HEK293 (cell line): Measurements from ENCODE around the gene TBC1D24.
A peak's percentile ranks its signal among the peaks of the same experiment; 100 is the strongest.

Source experiments
- CTCF ChIA-PET: fragments of 350-600 bp; formaldehyde crosslinking; extraction: SDS; loops from one replicate; lab custom pipeline; 2021; ENCODE audit warnings: antibody characterized with exemption; lab: Yijun Ruan, JAX
- POLR2A ChIA-PET: fragments of 300-600 bp; formaldehyde crosslinking; extraction: SDS; loops from one replicate; lab custom pipeline; 2020; ENCODE audit warnings: antibody characterized with exemption, inconsistent platforms; lab: Yijun Ruan, JAX
- H3K27ac ChIP-seq: fragments of 200-500 bp; sonication (Bioruptor generic); 2 replicates; pipeline ENCODE4 v1.5.1; 2014; ENCODE audit warnings: low read depth, low read length, control low read depth, inconsistent platforms; ENCODE audit errors: extremely low read depth
- H3K36me3 ChIP-seq, 2 experiments: fragments of 200-500 bp in 1 of 2; sonication (Bioruptor generic) in 1 of 2; 1 replicate in 1 of 2; 2 replicates in 1 of 2; pipeline ENCODE4 v1.5.1; 2014 to 2017; ENCODE audit warnings: inconsistent platforms in 2 of 2, low read length in 2 of 2; ENCODE audit not compliant: control insufficient read depth in 2 of 2, insufficient read depth in 1 of 2
- H3K4me1 ChIP-seq: fragments of 200-500 bp; sonication (Bioruptor generic); 2 replicates; pipeline ENCODE4 v1.5.1; 2014; ENCODE audit warnings: mild to moderate bottlenecking, low read length, inconsistent platforms; ENCODE audit not compliant: control insufficient read depth, insufficient read depth
- H3K4me3 ChIP-seq: 2 replicates; pipeline ENCODE4 v1.5.1; 2011; ENCODE audit warnings: low read depth, mild to moderate bottlenecking, control low read depth, low read length, moderate library complexity
- H3K9me3 ChIP-seq: fragments of 200-500 bp; sonication (Bioruptor generic); 2 replicates; pipeline ENCODE4 v1.5.1; 2014; ENCODE audit warnings: low read depth, low read length, inconsistent platforms; ENCODE audit not compliant: control insufficient read depth, insufficient read depth
- BCL11B ChIP-seq: fragments of 450-650 bp; formaldehyde crosslinking; IDR thresholded peaks from 2 replicates; pipeline ENCODE4 v1.5.1; 2016; ENCODE audit warnings: low read depth, missing biosample characterization, missing genetic modification characterization
- ELK4 ChIP-seq: IDR thresholded peaks from 2 replicates; pipeline ENCODE4 v1.6.1; 2011; ENCODE audit warnings: mild to moderate bottlenecking, low read depth, low read length, borderline replicate concordance
- GLIS1 ChIP-seq: fragments of 450-650 bp; formaldehyde crosslinking; IDR thresholded peaks from 2 replicates; pipeline ENCODE4 v1.5.1; 2016; ENCODE audit warnings: missing biosample characterization, missing genetic modification characterization
- HIC1 ChIP-seq: fragments of 450-650 bp; formaldehyde crosslinking; IDR thresholded peaks from 2 replicates; pipeline ENCODE4 v1.5.1; 2016; ENCODE audit warnings: missing biosample characterization, missing genetic modification characterization
- HOXA7 ChIP-seq: sonication (generic); formaldehyde crosslinking; IDR thresholded peaks from 2 replicates; pipeline ENCODE4 v1.8.1; 2022; ENCODE audit warnings: missing genetic modification reagents, borderline replicate concordance
- KLF1 ChIP-seq: fragments of 450-650 bp; formaldehyde crosslinking; IDR thresholded peaks from 2 replicates; pipeline ENCODE4 v1.5.1; 2016; ENCODE audit warnings: missing biosample characterization, missing genetic modification characterization
- SCRT2 ChIP-seq: fragments of 450-650 bp; formaldehyde crosslinking; IDR thresholded peaks from 2 replicates; pipeline ENCODE4 v1.5.1; 2016; ENCODE audit warnings: missing biosample characterization, missing genetic modification characterization
- SETDB1 ChIP-seq: IDR thresholded peaks from one replicate; pipeline ENCODE4 v1.6.1; 2017; ENCODE audit warnings: mild to moderate bottlenecking, low read length, moderate library complexity, mixed read lengths; ENCODE audit not compliant: insufficient read length
- SP7 ChIP-seq: fragments of 450-650 bp; formaldehyde crosslinking; IDR thresholded peaks from 2 replicates; pipeline ENCODE4 v1.5.1; 2016; ENCODE audit warnings: missing biosample characterization, missing genetic modification characterization
- ZIC2 ChIP-seq: fragments of 450-650 bp; formaldehyde crosslinking; IDR thresholded peaks from 2 replicates; pipeline ENCODE4 v1.5.1; 2016; ENCODE audit warnings: missing biosample characterization, missing genetic modification characterization
- ZNF112 ChIP-seq: fragments of 450-650 bp; formaldehyde crosslinking; IDR thresholded peaks from 2 replicates; pipeline ENCODE4 v1.5.0; 2017; ENCODE audit warnings: missing biosample characterization, missing genetic modification characterization
- ZNF514 ChIP-seq: fragments of 450-650 bp; formaldehyde crosslinking; IDR thresholded peaks from 2 replicates; pipeline ENCODE4 v1.5.1; 2016; ENCODE audit warnings: missing biosample characterization, missing genetic modification characterization
- ZNF530 ChIP-seq: fragments of 450-650 bp; formaldehyde crosslinking; IDR thresholded peaks from 2 replicates; pipeline ENCODE4 v1.5.1; 2016; ENCODE audit warnings: low read depth, missing biosample characterization, missing genetic modification characterization
- ZNF571 ChIP-seq: fragments of 450-650 bp; formaldehyde crosslinking; IDR thresholded peaks from 2 replicates; pipeline ENCODE4 v1.5.0; 2017; ENCODE audit warnings: missing biosample characterization, missing genetic modification characterization
- ZNF837 ChIP-seq: fragments of 450-650 bp; formaldehyde crosslinking; IDR thresholded peaks from 2 replicates; pipeline ENCODE4 v1.5.1; 2016; ENCODE audit warnings: missing biosample characterization, missing genetic modification characterization
- ZSCAN23 ChIP-seq: fragments of 450-650 bp; formaldehyde crosslinking; IDR thresholded peaks from 2 replicates; pipeline ENCODE4 v1.5.1; 2016; ENCODE audit warnings: missing biosample characterization, missing genetic modification characterization
- TF ChIP-seq, protein P1 (sequence below): fragments of 450-650 bp; formaldehyde crosslinking; IDR thresholded peaks from 2 replicates; pipeline ENCODE4 v1.5.1; 2017; ENCODE audit warnings: missing biosample characterization, missing genetic modification characterization
- TF ChIP-seq, protein P2 (sequence below): fragments of 450-650 bp; formaldehyde crosslinking; IDR thresholded peaks from 2 replicates; pipeline ENCODE4 v1.5.1; 2017; ENCODE audit warnings: missing biosample characterization, mild to moderate bottlenecking, missing genetic modification characterization, moderate library complexity
- TF ChIP-seq, protein P3 (sequence below): fragments of 450-650 bp; formaldehyde crosslinking; IDR thresholded peaks from 2 replicates; pipeline ENCODE4 v1.5.1; 2017; ENCODE audit warnings: missing biosample characterization, missing genetic modification characterization

TBC1D24 gene

DNA sequence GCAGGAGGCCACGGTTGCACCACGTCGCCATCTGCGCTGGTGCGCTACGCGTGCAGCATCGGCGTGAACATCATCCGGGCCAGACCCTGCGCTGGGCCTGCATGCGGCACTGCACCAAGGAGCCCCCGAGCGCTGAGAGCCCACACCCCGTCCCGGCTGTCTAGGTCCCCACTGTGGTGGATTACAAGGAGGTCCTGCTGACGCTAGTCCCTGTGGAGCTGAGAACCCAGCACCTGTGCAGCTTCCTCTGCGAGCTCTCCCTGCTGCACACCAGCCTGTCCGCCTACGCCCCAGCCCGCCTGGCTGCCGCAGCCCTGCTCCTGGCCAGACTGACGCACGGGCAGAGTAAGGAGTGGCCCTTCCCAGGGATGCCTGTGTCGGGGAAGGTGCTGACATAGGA is 25.8 kb upstream of the TBC1D24 start:
- CTCF ChIA-PET, result no interaction called here
- POLR2A ChIA-PET, result interaction anchor here (2.9 kb wide), 1 partner anchor 10 kb away, joined by 16 read pairs; the partner anchor contains the start of gene TEDC2
- TF ChIP-seq KLF1, result no peak
- Histone ChIP-seq H3K9me3 (no peaks in the 10 kb centered on the region), H3K4me3 (no peak overlapping the region), H3K27ac (no peak overlapping the region), H3K36me3 (peaks cover 17 to 90% of the 10 kb centered on the region in 2 experiments; a peak in 2 of 3 replicates), H3K4me1 (no peaks in the 10 kb centered on the region)

- no peaks in the 10 kb centered on the region for H3K9me3 ChIP-seq
- H3K4me1 ChIP-seq, result no peaks in the 10 kb centered on the region
- no peak overlapping the region for H3K27ac ChIP-seq
- H3K4me3 ChIP-seq, result no peak overlapping the region
- ChIA-PET CTCF (no interaction called here), POLR2A (interaction anchor here (0.7 to 2.9 kb wide), 4 partner anchors 9 to 41 kb away, joined by 3 to 16 read pairs (median 5); partner anchors contain the start of genes NTN3, TBC1D24 and TEDC2)
- TF ChIP-seq ZNF514 (tag by site-specific recombination), result no peak
- no peak for TF ChIP-seq ZNF837 (tag by site-specific recombination)
- no peak for TF ChIP-seq ZNF571 (tag by site-specific recombination)
- TF ChIP-seq SP7 (tag by site-specific recombination), result no peak
- no peak for TF ChIP-seq ELK4
- no peak for TF ChIP-seq ZNF112 (tag by site-specific recombination)
- TF ChIP-seq ZNF530 (tag by site-specific recombination), result no peak
- H3K36me3 ChIP-seq, result peaks cover 10 to 89% of the 10 kb centered on the region in 2 experiments; a peak in 2 of 3 replicates
Observed at GRCh38 chr16:2450535-2450934, 24.4 kb upstream of the TBC1D24 start.

DNA sequence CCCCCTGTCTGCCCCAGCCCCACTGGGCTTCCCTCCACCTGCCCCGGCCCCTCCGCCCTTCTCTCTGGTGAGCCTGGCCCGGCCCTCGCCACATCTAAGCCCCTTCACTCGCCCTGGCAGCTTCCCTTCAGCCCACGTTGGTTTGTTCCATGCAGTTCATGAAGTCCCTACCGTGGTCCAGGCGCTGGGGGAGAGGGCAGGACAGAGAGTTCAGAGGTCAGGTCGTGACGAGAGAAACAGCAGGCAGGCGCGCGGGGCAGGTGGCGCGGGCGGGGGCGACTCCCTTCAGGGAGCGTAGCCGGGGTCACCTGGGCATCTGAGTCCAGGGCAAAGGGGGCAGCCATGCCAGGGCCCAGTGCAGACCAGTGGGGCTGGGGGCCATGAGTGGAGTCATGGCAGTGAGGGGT is 23.9 kb upstream of the TBC1D24 start:
- Histone ChIP-seq H3K36me3 (peaks cover 10 to 91% of the 10 kb centered on the region in 2 experiments; a peak in 2 of 3 replicates), H3K4me1 (no peaks in the 10 kb centered on the region), H3K4me3 (no peak overlapping the region), H3K9me3 (no peaks in the 10 kb centered on the region), H3K27ac (no peak overlapping the region)
- ChIA-PET CTCF (no interaction called here), POLR2A (interaction anchor here (1.0 to 2.9 kb wide), 2 partner anchors 9 to 41 kb away, joined by 3 to 16 read pairs; partner anchors contain the start of gene TEDC2)
- TF ChIP-seq, protein P1, sequence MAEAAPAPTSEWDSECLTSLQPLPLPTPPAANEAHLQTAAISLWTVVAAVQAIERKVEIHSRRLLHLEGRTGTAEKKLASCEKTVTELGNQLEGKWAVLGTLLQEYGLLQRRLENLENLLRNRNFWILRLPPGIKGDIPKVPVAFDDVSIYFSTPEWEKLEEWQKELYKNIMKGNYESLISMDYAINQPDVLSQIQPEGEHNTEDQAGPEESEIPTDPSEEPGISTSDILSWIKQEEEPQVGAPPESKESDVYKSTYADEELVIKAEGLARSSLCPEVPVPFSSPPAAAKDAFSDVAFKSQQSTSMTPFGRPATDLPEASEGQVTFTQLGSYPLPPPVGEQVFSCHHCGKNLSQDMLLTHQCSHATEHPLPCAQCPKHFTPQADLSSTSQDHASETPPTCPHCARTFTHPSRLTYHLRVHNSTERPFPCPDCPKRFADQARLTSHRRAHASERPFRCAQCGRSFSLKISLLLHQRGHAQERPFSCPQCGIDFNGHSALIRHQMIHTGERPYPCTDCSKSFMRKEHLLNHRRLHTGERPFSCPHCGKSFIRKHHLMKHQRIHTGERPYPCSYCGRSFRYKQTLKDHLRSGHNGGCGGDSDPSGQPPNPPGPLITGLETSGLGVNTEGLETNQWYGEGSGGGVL, result no peak
- 0 out of 2 replicates have a peak, but pooled peaks have one; percentile 17 for TF ChIP-seq HIC1

GRCh38 chr16:2451851-2452320 is 23.0 kb upstream of the TBC1D24 start:
- no peaks in the 10 kb centered on the region for H3K4me1 ChIP-seq
- H3K9me3 ChIP-seq, result no peaks in the 10 kb centered on the region
- H3K4me3 ChIP-seq, result no peak overlapping the region
- POLR2A ChIA-PET, result interaction anchor here (1.5 to 2.9 kb wide), 2 partner anchors 8 to 16 kb away, joined by 5 to 16 read pairs; partner anchors contain the start of gene TEDC2
- peaks cover 10 to 91% of the 10 kb centered on the region in 2 experiments; a peak in 2 of 3 replicates for H3K36me3 ChIP-seq
- CTCF ChIA-PET, result no interaction called here
- H3K27ac ChIP-seq, result no peak overlapping the region
- TF ChIP-seq SETDB1 (no peak), BCL11B (tag by site-specific recombination) (no peak), GLIS1 (tag by site-specific recombination) (0 out of 2 replicates have a peak, but pooled peaks have one; percentile 18), ZIC2 (tag by site-specific recombination) (peak; percentile 68), SCRT2 (0 out of 2 replicates have a peak, but pooled peaks have one; percentile 22), HOXA7 (no peak), ZSCAN23 (tag by site-specific recombination) (no peak)
- TF ChIP-seq, protein P2, sequence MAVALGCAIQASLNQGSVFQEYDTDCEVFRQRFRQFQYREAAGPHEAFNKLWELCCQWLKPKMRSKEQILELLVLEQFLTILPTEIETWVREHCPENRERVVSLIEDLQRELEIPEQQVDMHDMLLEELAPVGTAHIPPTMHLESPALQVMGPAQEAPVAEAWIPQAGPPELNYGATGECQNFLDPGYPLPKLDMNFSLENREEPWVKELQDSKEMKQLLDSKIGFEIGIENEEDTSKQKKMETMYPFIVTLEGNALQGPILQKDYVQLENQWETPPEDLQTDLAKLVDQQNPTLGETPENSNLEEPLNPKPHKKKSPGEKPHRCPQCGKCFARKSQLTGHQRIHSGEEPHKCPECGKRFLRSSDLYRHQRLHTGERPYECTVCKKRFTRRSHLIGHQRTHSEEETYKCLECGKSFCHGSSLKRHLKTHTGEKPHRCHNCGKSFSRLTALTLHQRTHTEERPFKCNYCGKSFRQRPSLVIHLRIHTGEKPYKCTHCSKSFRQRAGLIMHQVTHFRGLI (tag by site-specific recombination), result no peak
- TF ChIP-seq, protein P3, sequence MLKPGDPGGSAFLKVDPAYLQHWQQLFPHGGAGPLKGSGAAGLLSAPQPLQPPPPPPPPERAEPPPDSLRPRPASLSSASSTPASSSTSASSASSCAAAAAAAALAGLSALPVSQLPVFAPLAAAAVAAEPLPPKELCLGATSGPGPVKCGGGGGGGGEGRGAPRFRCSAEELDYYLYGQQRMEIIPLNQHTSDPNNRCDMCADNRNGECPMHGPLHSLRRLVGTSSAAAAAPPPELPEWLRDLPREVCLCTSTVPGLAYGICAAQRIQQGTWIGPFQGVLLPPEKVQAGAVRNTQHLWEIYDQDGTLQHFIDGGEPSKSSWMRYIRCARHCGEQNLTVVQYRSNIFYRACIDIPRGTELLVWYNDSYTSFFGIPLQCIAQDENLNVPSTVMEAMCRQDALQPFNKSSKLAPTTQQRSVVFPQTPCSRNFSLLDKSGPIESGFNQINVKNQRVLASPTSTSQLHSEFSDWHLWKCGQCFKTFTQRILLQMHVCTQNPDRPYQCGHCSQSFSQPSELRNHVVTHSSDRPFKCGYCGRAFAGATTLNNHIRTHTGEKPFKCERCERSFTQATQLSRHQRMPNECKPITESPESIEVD, result no peak
